Embryonic facial prominence (tissue), 1 donor: ENCODE measurements around the gene ADGRF1.

Source experiments
- DNase-seq: peaks from one replicate; pipeline ENCODE4 v3.0.0-alpha.2; 2016; ENCODE audit errors: extremely low spot score

Gene ADGRF1

DNA sequence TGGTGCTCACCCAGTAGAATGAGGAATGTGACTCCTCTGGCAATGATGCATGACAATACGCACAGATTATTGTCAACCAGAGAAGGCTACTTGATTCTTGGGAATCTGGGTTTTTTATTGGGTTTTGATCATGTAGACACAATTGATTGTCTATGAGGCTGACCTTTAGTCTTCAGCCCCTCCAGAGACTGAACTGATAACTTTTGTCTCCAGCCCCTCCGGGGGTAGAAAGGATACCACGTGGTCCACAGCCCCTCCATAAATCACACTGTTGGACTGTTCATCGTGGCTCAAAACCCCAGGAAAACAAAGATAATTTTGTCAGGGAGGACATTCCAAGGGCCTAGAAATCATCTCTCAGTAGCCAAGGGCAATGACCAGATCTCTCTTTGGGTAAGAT is 62.9 kb downstream of the ADGRF1 start:
- no peak for DNase-seq

DNA sequence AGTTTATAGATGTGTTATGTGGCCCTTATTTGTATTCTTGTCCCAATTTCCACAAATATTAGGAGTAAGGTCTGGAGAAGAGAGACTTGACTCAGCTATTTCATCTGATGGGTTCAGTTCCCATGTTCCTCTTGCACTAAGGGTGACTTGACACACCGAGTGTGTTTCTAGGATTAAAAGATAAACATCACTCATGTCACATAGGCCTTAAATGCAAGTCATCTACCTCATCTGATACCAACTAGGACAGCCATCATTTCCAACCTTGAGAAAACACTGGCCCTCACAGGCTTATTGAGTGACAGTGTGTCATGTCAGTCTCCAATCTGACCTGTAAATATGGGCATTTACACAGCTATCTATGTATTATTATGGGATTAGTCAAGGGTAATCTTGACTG is 67.3 kb downstream of the ADGRF1 start:
- no peak for DNase-seq

GRCh38 chr6:46973029-46973428 is 69.1 kb downstream of the ADGRF1 start:
- DNase-seq = no peak

DNA sequence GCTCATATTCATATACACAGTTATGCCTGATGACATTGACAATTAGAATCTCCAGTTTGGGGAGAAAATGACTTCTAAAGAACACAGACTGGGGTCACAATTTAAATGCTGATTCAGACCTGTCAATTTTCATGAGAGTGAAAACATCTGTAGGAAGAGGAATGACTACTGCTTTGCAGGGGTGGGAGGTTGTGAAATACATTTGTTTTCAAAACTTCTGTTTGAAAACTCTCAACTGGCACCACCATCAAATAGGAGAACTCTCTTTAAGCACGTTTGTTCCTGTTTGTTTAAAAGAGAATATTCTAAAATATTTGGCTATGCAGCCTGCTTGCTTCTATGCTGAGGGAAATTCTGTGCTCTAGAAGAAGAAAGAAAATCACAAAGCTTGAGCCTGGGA is 69.6 kb downstream of the ADGRF1 start:
- DNase-seq = no peak

DNA sequence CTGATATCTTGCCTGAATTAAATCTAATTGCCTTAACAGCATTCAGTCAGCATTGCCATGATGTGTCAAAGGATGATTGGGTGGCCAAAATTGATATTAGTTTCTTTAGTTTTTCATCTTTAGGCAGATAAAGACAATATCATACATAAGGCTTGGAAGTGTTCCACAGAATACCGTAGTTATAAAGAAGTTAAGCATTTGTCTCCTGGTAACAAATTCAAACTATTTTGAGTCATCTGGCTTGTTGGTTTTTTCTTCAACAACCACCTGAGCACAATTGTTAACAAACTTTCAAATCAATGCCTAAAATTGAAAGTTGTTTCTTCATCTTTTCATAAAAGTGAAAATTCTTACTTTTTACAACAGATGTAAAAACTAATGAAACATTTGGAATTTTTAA is 72.9 kb downstream of the ADGRF1 start:
- no peak for DNase-seq

DNA sequence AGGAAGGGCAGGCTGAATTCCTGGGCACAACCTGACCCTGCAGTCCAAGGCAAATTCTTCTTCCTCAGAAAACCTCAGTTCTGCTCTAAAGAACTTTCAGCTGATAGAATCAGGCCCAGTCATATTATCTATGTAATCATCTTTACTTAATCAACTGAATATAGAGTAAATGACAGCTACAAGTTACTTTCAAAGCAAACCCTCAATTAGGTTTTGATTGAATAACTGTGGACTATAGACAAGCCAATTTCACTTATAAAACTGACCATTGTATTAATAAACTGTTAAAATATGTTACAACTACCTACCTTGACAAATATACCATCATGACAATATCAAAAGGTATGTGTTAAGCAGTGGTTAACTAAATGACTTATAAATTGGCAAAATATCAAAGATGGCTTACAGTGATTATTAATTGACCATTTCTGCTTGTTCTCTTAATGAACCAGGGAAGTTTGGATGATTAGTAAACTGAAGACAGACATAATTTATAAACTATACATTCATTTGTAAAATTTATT is 74.2 kb downstream of the ADGRF1 start:
- no peak for DNase-seq

GRCh38 chr6:46964716-46965519 is 77.2 kb downstream of the ADGRF1 start:
- DNase-seq = no peak

- no peak for DNase-seq
Observed at GRCh38 chr6:46963626-46964025, 78.5 kb downstream of the ADGRF1 start.

DNA sequence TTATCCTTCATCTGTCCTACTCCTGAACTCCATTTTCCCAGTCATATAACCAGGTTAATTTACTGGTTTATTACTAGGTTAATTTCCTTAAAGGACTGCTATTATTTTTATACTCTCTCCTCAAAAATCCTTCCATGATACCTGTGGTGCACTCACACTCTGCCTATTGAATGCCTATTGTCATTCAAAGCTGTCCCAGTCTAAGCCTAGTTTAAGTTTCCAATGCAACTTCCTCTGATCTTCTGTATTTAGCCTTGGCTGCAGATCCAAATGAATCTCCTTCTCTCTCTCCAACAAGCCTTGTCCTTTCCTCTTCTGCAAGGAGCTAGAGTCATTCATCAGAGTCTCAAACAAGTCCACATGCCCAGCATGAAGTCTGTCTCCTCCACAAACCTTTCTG is 79.1 kb downstream of the ADGRF1 start:
- no peak for DNase-seq

- DNase-seq = no peak
Observed at GRCh38 chr6:46961711-46962110, 80.4 kb downstream of the ADGRF1 start.

- no peak for DNase-seq
Observed at GRCh38 chr6:46961232-46961631, 80.9 kb downstream of the ADGRF1 start.

DNA sequence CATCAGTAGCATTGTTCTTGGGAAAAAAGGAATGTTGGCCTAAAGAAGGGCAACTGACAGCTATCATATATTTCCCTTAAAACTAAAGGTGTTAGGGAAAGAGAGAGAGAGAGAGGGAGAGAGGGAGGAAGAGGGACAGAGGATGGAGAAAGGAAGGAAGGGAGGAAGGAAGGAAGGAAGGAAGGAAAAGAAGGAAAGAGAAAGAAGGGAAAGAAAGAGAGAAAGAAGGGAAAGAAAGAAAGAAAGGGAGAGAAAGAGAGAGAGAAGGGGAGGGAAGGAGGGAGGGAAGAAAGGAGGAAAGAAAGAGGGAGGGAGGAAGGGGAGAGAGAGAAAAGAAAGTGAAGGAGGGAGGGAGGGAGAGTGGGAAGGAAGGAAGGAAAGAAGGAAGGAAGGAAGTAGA is 82.7 kb downstream of the ADGRF1 start:
- no peak for DNase-seq

DNA sequence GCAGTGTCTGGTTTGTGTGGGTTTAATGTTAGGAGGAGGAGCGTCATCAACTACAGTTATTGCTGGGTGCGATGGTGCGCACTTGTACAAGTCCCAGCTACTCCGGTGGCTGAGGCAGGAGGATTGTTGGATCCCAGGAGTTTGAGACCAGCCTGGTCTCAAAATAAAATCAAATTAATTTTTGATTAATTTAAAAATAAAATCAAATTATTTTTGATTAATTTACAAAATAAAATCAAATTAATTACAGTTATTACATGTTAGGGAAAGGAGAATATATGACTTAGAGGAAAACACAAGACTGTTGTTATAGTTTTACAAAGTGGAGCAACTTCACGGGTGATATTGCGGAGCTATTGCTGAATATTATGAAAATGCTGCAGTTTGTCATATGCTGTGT is 85.7 kb downstream of the ADGRF1 start:
- DNase-seq = no peak

DNA sequence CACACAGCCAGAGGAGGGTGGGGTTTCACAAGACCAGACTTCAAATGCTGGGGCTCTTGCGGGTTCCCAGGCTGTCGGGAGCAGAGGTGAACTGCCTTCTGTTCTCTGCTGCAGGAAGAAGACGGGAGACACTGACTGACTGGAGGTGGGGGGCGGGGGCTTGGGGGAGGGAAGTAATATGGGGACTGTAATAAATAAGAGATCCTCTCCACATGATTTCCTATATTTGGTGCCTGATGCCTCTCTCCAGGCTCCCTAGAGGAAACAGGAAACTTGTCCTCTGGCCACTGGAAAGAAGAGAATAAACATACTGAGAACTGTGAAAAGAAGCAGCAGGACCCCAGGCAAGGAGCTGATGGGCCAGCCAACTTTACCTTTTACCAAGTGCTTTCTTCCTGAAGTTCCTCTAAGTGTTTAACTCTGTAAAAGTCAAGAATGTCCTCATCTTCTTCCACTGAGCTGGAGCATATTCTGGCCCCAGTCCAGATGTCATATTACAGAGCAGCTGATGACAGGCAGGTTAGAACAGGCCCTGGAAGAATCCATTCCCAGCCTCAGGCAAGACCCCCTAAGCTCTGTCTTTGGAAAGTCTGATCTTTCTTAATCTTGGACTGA is 87.2 kb downstream of the ADGRF1 start:
- DNase-seq = no peak

DNA sequence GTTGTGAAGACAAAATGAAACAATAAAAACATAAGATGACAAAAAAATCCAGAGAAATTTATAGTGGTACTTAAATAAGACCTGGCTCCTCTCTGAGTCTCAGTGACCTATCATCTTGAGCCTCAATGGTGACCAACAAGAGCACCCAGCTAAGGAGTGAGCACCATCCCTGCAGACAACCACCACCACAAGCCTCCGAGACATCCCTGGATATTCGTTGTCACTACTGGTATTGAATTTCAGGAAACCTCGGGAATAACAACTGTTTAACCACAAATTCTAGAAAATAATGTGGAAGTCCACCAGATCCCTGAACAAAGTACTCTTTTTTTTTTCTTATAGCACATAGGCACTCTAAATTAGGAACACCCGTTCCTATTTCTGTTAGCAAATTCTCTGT is 88.2 kb downstream of the ADGRF1 start:
- DNase-seq = no peak

DNA sequence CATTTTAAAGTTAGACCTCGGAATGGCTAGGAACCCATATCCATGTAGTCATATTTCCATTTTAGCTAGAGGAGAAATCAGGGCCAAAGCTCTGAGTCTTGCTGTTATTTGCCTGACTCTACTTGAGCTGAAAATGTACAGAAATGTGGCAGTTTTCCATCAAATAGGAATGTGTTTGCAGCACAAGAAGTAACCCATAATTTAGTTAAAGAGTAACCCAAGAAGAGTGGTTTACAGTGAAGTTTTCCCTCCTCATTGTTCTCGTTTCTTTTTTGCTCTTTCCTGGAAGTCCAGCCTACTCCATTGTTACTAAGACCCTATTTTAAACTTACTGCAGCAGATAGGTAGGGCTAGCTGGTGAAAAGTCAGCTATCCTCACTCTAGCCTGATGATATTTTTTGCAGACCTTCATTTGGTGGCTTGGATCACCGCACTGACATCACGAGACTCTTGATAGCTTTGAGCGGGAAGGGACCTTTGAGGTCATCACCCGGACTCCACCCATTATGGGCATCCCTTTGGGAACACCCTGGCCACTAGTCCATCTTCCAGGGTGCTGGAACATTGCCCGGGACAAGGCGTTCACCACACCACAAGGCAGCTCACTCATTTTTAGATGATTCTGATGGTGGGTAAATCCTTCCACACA is 92.4 kb downstream of the ADGRF1 start:
- DNase-seq = no peak

GRCh38 chr6:46948699-46949098 is 93.4 kb downstream of the ADGRF1 start:
- no peak for DNase-seq
